A549 (cell line): ENCODE measurements around the gene LOXL3. TPM values are rescaled to one million over a fixed set of nuclear protein-coding genes. Genes with fewer than 3 reads are reported as not detected.

Experiments used
- ATAC-seq, 2 experiments: fragments of 200-7000 bp in 1 of 2; fragments of >200 bp in 1 of 2; cut with Nextera tagmentation in 1 of 2; cut with Tn5 transposase in 1 of 2; 3 replicates each; pipeline versions ENCODE4 v1.8.0 to v1.9.1; 2018 to 2020; ENCODE audit warnings: mild to moderate bottlenecking in 1 of 2, moderate library complexity in 1 of 2
- CTCF ChIA-PET: fragments of 300-600 bp; sonication (Branson Sonifier 250); formaldehyde crosslinking; extraction: SDS; loops from one replicate; lab custom pipeline; 2021; ENCODE audit warnings: antibody characterized with exemption, inconsistent platforms; lab: Yijun Ruan, JAX
- POLR2A ChIA-PET: fragments of 350-600 bp; formaldehyde crosslinking; extraction: SDS; loops from one replicate; lab custom pipeline; 2021; ENCODE audit warnings: antibody characterized with exemption, inconsistent platforms; lab: Yijun Ruan, JAX
- DNase-seq, 2 experiments: peaks; one replicate each; pipeline versions ENCODE4 v3.0.0 to v3.0.0-alpha.2; 2011 to 2016; ENCODE audit warnings: low read depth in 1 of 2, low spot score in 1 of 2
- FAIRE-seq: peaks from 2 replicates; lab custom pipeline; 2011; peaks lifted over from hg19 to GRCh38; lab: Jason Lieb, UNC
- H3K27ac ChIP-seq, 2 experiments: fragments of >200 bp; sonication (Bioruptor Twin); formaldehyde crosslinking; 3 replicates each; pipeline ENCODE4 v1.5.1; 2016 to 2017
- H3K4me1 ChIP-seq: fragments of >200 bp; sonication (Bioruptor Twin); formaldehyde crosslinking; 3 replicates; pipeline ENCODE4 v1.6.1; 2016
- H3K4me2 ChIP-seq: fragments of >200 bp; sonication (Bioruptor Twin); formaldehyde crosslinking; 3 replicates; pipeline ENCODE4 v1.6.1; 2016
- H3K4me3 ChIP-seq: fragments of >200 bp; sonication (Bioruptor Twin); formaldehyde crosslinking; 3 replicates; pipeline ENCODE4 v1.5.1; 2016
- H3K9me3 ChIP-seq: fragments of >200 bp; sonication (Bioruptor Twin); formaldehyde crosslinking; 3 replicates; pipeline ENCODE4 v1.6.1; 2016
- CBX8 ChIP-seq: fragments of 200-600 bp; sonication (generic); IDR thresholded peaks from 2 replicates; pipeline ENCODE4 v1.6.1; 2016
- EHMT2 ChIP-seq: fragments of 200-600 bp; sonication (generic); IDR thresholded peaks from 2 replicates; pipeline ENCODE4 v1.6.1; 2016; ENCODE audit warnings: antibody characterized with exemption, low read depth, mild to moderate bottlenecking, moderate library complexity
- FOSL2 ChIP-seq, 2 experiments: fragments of 450-650 bp in 1 of 2; fragments of >200 bp in 1 of 2; sonication (Bioruptor Twin) in 1 of 2; formaldehyde crosslinking; IDR thresholded peaks; 2 replicates each; pipeline versions ENCODE4 v1.5.0 to v1.6.1; 2016 to 2020; ENCODE audit warnings: mild to moderate bottlenecking in 1 of 2, moderate library complexity in 1 of 2
- HOXB5 ChIP-seq: fragments of 250-450 bp; sonication (Bioruptor Pico); IDR thresholded peaks from 2 replicates; pipeline ENCODE4 v1.5.0; 2020; ENCODE audit warnings: mild to moderate bottlenecking, moderate library complexity
- JUN ChIP-seq, 2 experiments: fragments of >200 bp; sonication (Bioruptor Twin); formaldehyde crosslinking; IDR thresholded peaks; 2 replicates in 1 of 2; 3 replicates in 1 of 2; pipeline ENCODE4 v1.6.1; 2016 to 2017
- NPAS2 ChIP-seq: fragments of 250-450 bp; sonication (Bioruptor Pico); IDR thresholded peaks from 2 replicates; pipeline ENCODE4 v1.8.0; 2022; ENCODE audit warnings: mild to moderate bottlenecking, moderate library complexity, borderline replicate concordance
- POLR2AphosphoS2 ChIP-seq: conservative IDR thresholded peaks from 2 replicates; pipeline ENCODE4 v1.6.1; 2012; ENCODE audit warnings: low read length, improper control_type of control experiment, inconsistent platforms
- RARB ChIP-seq: fragments of 250-450 bp; sonication (Bioruptor Pico); IDR thresholded peaks from 2 replicates; pipeline ENCODE4 v1.8.0; 2021; ENCODE audit warnings: mild to moderate bottlenecking, moderate library complexity
- SMC3 ChIP-seq: fragments of >200 bp; sonication (Bioruptor Twin); formaldehyde crosslinking; IDR thresholded peaks from 3 replicates; pipeline ENCODE4 v1.6.1; 2018; ENCODE audit warnings: inconsistent platforms
- TFCP2L1 ChIP-seq: fragments of 250-450 bp; sonication (Bioruptor Pico); IDR thresholded peaks from 2 replicates; pipeline ENCODE4 v1.5.0; 2021; ENCODE audit warnings: mild to moderate bottlenecking
- TP53 ChIP-seq: fragments of 250-450 bp; sonication (Bioruptor Pico); IDR thresholded peaks from 2 replicates; pipeline ENCODE4 v1.5.0; 2021; ENCODE audit warnings: mild to moderate bottlenecking, moderate library complexity
- ZC3H11A ChIP-seq: fragments of 450-650 bp; IDR thresholded peaks from 2 replicates; pipeline ENCODE4 v1.6.1; 2014; ENCODE audit warnings: antibody characterized with exemption, mild to moderate bottlenecking
- ZFP36 ChIP-seq: fragments of 450-650 bp; IDR thresholded peaks from 2 replicates; pipeline ENCODE4 v1.6.1; 2014; ENCODE audit warnings: borderline replicate concordance; ENCODE audit not compliant: partially characterized antibody
- WGBS: methylation state at CpG from one replicate; pipeline ENCODE4 v1.1.6; 2017; ENCODE audit errors: missing lambda C conversion rate; 5-methylcytosine and 5-hydroxymethylcytosine counted together
- polyA plus RNA-seq, 4 experiments: library from polyadenylated mRNA; depleted of rRNA in 3 of 4; stranded (reverse); fragments of >200 nt; fragmentation: RNase III in 1 of 4; extraction: RNeasy Plus Mini Kit Qiagen cat#74134 plus additional on column Dnase treatment in 1 of 4; gene quantifications; 2 replicates in 3 of 4; 3 replicates in 1 of 4; pipeline ENCODE4 v1.2.3, GENCODE V29; 2011 to 2017
- TF ChIP-seq, protein P1 (sequence below): fragments of >200 bp; sonication (Bioruptor Twin); formaldehyde crosslinking; IDR thresholded peaks from 3 replicates; pipeline ENCODE4 v1.5.1; 2016
- TF ChIP-seq, protein P2 (sequence below): fragments of 150-350 bp; IDR thresholded peaks from 2 replicates; pipeline ENCODE4 v1.6.1; 2014; ENCODE audit warnings: low read depth, mild to moderate bottlenecking, low read length
- TF ChIP-seq, protein P3 (sequence below): fragments of 200-600 bp; sonication (generic); IDR thresholded peaks from 2 replicates; pipeline ENCODE4 v1.6.1; 2016; ENCODE audit warnings: antibody characterized with exemption, mild to moderate bottlenecking, moderate library complexity

The LOXL3 gene
- polyA plus RNA-seq, 2 of the 4 experiments (the other 2 are of a cell fraction), result 0.27 to 0.30 TPM

DNA sequence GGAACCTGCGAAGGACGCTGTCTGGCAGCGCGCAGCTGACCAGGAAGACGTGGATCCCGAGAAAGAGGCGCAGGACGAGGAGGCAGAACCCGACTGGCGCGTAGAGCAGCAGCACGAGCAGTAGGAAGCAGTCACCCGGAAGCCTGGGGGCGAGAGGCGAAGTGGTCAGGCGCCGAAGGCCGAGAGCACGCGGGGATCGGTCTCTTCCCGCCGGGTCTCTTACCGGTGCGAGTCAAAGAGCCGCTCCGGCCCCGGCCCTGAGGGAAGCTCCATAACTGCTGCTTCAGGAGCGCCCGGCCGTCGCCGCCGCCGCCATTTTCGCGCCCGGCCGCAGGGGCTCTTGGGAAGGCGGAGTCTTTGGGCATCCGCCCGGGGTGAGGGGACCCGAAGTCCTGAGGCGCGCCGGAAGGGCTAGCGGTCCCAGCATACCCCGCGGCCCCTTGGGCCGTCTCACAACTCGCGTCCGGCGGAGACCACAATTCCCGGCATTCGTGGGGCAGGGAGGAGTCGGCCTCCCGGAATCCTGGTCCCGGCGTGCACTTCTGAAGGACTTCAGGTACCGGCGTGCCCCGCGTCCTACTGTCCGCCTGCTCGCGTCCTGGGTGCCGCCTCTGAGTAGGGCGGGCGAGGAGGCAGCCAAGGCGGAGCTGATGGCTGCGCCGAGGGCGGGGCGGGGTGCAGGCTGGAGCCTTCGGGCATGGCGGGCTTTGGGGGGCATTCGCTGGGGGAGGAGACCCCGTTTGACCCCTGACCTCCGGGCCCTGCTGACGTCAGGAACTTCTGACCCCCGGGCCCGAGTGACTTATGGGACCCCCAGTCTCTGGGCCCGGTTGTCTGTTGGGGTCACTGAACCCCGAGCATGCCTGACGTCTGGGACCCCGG lies 24.1 kb downstream of the LOXL3 start, which contains the start of the genes AUP1 and HTRA2 (continued):
- TF ChIP-seq NPAS2 (CRISPR knock-in tag), result no peak
- TF ChIP-seq, protein P1, sequence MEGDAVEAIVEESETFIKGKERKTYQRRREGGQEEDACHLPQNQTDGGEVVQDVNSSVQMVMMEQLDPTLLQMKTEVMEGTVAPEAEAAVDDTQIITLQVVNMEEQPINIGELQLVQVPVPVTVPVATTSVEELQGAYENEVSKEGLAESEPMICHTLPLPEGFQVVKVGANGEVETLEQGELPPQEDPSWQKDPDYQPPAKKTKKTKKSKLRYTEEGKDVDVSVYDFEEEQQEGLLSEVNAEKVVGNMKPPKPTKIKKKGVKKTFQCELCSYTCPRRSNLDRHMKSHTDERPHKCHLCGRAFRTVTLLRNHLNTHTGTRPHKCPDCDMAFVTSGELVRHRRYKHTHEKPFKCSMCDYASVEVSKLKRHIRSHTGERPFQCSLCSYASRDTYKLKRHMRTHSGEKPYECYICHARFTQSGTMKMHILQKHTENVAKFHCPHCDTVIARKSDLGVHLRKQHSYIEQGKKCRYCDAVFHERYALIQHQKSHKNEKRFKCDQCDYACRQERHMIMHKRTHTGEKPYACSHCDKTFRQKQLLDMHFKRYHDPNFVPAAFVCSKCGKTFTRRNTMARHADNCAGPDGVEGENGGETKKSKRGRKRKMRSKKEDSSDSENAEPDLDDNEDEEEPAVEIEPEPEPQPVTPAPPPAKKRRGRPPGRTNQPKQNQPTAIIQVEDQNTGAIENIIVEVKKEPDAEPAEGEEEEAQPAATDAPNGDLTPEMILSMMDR, result no peak; the same call in 2 of the 3 replicates

DNA sequence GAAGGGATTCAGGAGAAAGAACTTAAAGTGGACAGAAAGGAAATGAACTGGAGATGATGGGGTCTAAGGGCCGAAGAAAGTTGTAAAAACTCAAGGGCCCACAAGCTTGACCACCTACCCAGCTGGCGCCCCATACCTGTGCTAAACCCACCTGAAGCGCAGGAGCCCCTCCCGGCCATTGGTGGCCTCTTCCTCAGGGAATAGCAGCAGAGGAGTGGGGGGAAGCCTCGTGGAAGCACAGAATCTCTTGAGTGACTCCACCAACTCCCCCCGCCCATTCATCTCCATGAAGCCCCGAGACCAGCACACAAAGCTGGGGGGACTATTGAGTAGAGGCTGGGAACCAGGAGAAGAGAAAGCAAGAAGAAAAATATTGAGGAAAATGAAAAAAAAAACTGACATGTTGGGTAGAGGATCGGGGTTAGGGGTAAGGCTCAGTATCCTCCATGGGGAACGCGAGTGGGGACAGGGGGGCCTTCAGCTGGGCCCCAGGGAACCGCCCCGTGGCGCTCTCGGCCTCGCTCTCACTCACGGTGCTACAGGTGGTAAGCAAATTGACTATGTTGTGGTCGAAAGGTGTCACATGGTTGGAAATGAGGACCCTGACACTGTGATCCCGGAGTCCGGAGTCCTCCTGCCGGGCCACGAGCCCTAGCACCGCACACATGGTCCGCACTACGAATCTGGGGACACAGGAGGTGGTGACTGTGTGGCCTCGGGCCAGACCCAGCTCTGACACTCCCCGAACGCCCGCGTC lies 25.0 kb downstream of the LOXL3 start:
- Histone ChIP-seq H3K9me3 (no peaks in the 10 kb centered on the region), H3K4me3 (peak overlapping the region; percentile 57), H3K4me1 (peaks cover 17% of the 10 kb centered on the region), H3K27ac (peak overlapping the region; percentile 93 to 96), H3K4me2 (peak overlapping the region; percentile 97)
- DNase-seq (no peak), ATAC-seq (peak; percentile 34 to 38), FAIRE-seq (no peak)
- CTCF ChIA-PET, result interaction anchor here (1.3 to 8.5 kb wide), 8 partner anchors 11 to 194 kb away, joined by 3 to 92 read pairs (median 11); partner anchors contain the start of genes CCDC142, PCGF1 and TTC31
- POLR2A ChIA-PET, result interaction anchor here (1.4 to 1.9 kb wide), 6 partner anchors 10 to 71 kb away, joined by 3 to 11 read pairs (median 6); partner anchors contain the start of genes CCDC142, TTC31 and WBP1
- TF ChIP-seq HOXB5 (CRISPR knock-in tag) (no peak), ZC3H11A (no peak), ZFP36 (no peak), TP53 (CRISPR knock-in tag) (no peak), RARB (CRISPR knock-in tag) (no peak), CBX8 (no peak), EHMT2 (no peak), TFCP2L1 (CRISPR knock-in tag) (no peak), JUN (IDR thresholded peaks at IDR 0.05) (no peak), POLR2AphosphoS2 (no peak), FOSL2 (IDR thresholded peaks at IDR 0.05) (no peak), FOSL2 (CRISPR knock-in tag; IDR thresholded peaks at IDR 0.05) (no peak), SMC3 (no peak)
- TF ChIP-seq, protein P2, sequence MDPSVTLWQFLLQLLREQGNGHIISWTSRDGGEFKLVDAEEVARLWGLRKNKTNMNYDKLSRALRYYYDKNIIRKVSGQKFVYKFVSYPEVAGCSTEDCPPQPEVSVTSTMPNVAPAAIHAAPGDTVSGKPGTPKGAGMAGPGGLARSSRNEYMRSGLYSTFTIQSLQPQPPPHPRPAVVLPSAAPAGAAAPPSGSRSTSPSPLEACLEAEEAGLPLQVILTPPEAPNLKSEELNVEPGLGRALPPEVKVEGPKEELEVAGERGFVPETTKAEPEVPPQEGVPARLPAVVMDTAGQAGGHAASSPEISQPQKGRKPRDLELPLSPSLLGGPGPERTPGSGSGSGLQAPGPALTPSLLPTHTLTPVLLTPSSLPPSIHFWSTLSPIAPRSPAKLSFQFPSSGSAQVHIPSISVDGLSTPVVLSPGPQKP, result no peak
- TF ChIP-seq, protein P3, sequence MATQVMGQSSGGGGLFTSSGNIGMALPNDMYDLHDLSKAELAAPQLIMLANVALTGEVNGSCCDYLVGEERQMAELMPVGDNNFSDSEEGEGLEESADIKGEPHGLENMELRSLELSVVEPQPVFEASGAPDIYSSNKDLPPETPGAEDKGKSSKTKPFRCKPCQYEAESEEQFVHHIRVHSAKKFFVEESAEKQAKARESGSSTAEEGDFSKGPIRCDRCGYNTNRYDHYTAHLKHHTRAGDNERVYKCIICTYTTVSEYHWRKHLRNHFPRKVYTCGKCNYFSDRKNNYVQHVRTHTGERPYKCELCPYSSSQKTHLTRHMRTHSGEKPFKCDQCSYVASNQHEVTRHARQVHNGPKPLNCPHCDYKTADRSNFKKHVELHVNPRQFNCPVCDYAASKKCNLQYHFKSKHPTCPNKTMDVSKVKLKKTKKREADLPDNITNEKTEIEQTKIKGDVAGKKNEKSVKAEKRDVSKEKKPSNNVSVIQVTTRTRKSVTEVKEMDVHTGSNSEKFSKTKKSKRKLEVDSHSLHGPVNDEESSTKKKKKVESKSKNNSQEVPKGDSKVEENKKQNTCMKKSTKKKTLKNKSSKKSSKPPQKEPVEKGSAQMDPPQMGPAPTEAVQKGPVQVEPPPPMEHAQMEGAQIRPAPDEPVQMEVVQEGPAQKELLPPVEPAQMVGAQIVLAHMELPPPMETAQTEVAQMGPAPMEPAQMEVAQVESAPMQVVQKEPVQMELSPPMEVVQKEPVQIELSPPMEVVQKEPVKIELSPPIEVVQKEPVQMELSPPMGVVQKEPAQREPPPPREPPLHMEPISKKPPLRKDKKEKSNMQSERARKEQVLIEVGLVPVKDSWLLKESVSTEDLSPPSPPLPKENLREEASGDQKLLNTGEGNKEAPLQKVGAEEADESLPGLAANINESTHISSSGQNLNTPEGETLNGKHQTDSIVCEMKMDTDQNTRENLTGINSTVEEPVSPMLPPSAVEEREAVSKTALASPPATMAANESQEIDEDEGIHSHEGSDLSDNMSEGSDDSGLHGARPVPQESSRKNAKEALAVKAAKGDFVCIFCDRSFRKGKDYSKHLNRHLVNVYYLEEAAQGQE, result no peak
- whole genome bisulfite sequencing, result 9% methylated on average over 27 of the region's 29 CpGs
